Small intestine (tissue), 7 donors: ENCODE results near the gene TPSAB1. TPM values are rescaled to one million over a fixed set of nuclear protein-coding genes. Genes with fewer than 3 reads are reported as not detected.

ENCODE experiments used
- DNase-seq, 2 donors: peaks; one replicate each; pipeline versions ENCODE4 v3.0.0 to v3.0.0-alpha.2; 2013
- FAIRE-seq: peaks from 2 replicates; lab custom pipeline; 2012; peaks lifted over from hg19 to GRCh38; lab: Jason Lieb, UNC
- H3K27ac ChIP-seq, 3 donors: one replicate each; pipeline ENCODE4 v1.5.1; 2013; ENCODE audit warnings: low read length in 2 of 3, mild to moderate bottlenecking in 2 of 3, control low read depth in 1 of 3, inconsistent platforms in 1 of 3, low read depth in 1 of 3, moderate library complexity in 1 of 3
- H3K27me3 ChIP-seq, 3 donors: one replicate each; pipeline ENCODE4 v1.6.1; 2013; ENCODE audit warnings: low read length in 3 of 3, inconsistent platforms in 1 of 3; ENCODE audit not compliant: control insufficient read depth in 3 of 3, insufficient read depth in 3 of 3
- H3K36me3 ChIP-seq, 3 donors: one replicate each; pipeline ENCODE4 v1.6.1; 2013; ENCODE audit warnings: low read length in 3 of 3, inconsistent platforms in 1 of 3, low read depth in 1 of 3, mild to moderate bottlenecking in 1 of 3, moderate library complexity in 1 of 3; ENCODE audit not compliant: control insufficient read depth in 3 of 3, insufficient read depth in 2 of 3
- H3K4me1 ChIP-seq, 3 donors: one replicate each; pipeline ENCODE4 v1.6.1; 2013; ENCODE audit warnings: low read length in 2 of 3, inconsistent platforms in 1 of 3, low read depth in 1 of 3, mild to moderate bottlenecking in 1 of 3, moderate library complexity in 1 of 3; ENCODE audit not compliant: control insufficient read depth in 3 of 3, insufficient read depth in 2 of 3
- H3K4me3 ChIP-seq, 3 donors: one replicate each; pipeline ENCODE4 v1.5.1; 2013; ENCODE audit warnings: low read length in 3 of 3, control low read depth in 1 of 3, inconsistent platforms in 1 of 3, low read depth in 1 of 3, mild to moderate bottlenecking in 1 of 3, moderate library complexity in 1 of 3
- H3K9me3 ChIP-seq, 2 donors: one replicate each; pipeline ENCODE4 v1.6.1; 2013; ENCODE audit warnings: low read depth in 1 of 2, low read length in 1 of 2; ENCODE audit not compliant: control insufficient read depth in 2 of 2, insufficient read depth in 1 of 2
- WGBS, 3 donors: extraction: QIAGEN DNeasy Blood & Tissue Kit; methylation state at CpG; one replicate each; pipeline ENCODE4 v1.1.7; 2013; 5-methylcytosine and 5-hydroxymethylcytosine counted together
- polyA plus RNA-seq, 4 donors: library from polyadenylated mRNA; stranded (reverse) in 3 of 4; unstranded in 1 of 4; fragments of 200-250 nt in 3 of 4; fragments of 120-200 nt in 1 of 4; gene quantifications; one replicate each; pipeline versions ENCODE4 v1.2.1 to v1.2.3, GENCODE V29; 2013
- donor health status: healthy with polysubstance abuse.
- donor health status: control.
- donor health status: control.
- donor health status: Bipolar disorder and iron deficiency.
- donor health status: healthy.

TPSAB1 gene
- polyA plus RNA-seq, 4 donors: 0.10 to 50.5 (median 15.4) TPM

DNA sequence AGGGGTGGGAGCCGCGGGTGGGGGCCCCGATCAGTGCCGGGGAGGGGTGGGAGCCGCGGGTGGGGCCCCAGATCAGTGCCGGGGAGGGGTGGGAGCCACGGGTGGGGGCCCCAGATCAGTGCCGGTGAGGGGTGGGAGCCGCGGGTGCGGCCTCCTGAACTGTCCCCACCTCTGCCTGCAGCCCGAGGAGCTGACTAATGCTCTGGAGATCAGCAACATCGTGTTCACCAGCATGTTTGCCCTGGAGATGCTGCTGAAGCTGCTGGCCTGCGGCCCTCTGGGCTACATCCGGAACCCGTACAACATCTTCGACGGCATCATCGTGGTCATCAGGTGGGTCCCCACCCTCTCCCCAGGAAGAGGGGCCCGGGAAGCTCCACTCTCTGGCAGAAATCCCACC lies 35.6 kb upstream of the TPSAB1 start:
- no peak for FAIRE-seq
- DNase-seq: no peak
- no peaks in the 10 kb centered on the region for H3K9me3 ChIP-seq
- no peak overlapping the region for H3K27ac ChIP-seq
- H3K4me1 ChIP-seq: no peaks in the 10 kb centered on the region
- no peaks in the 10 kb centered on the region for H3K27me3 ChIP-seq
- no peak overlapping the region for H3K4me3 ChIP-seq
- peaks cover 0 to 17% (median 0%) of the 10 kb centered on the region in 3 donors for H3K36me3 ChIP-seq
- 33 to 75% (median 57%) methylated on average over 13 to 17 of the region's 21 CpGs for WGBS, 3 donors

- Histone ChIP-seq H3K27me3 (no peaks in the 10 kb centered on the region), H3K27ac (no peak overlapping the region), H3K4me1 (no peaks in the 10 kb centered on the region), H3K4me3 (no peak overlapping the region), H3K9me3 (no peaks in the 10 kb centered on the region), H3K36me3 (peaks cover 0 to 17% (median 0%) of the 10 kb centered on the region in 3 donors)
- FAIRE-seq (no peak), DNase-seq (no peak)
- 70 to 77% (median 74%) methylated on average over 8 to 9 of the region's 9 CpGs for WGBS, 3 donors
These were observed 34.2 kb upstream of the TPSAB1 start for GRCh38 chr16:1206326-1206725.

GRCh38 chr16:1206786-1207185 lies 33.7 kb upstream of the TPSAB1 start:
- H3K4me3 ChIP-seq: no peak overlapping the region
- FAIRE-seq (no peak), DNase-seq (no peak)
- H3K36me3 ChIP-seq: peaks cover 0 to 15% (median 0%) of the 10 kb centered on the region in 3 donors
- no peaks in the 10 kb centered on the region for H3K27me3 ChIP-seq
- H3K4me1 ChIP-seq: no peaks in the 10 kb centered on the region
- no peaks in the 10 kb centered on the region for H3K9me3 ChIP-seq
- 81 to 91% (median 91%) methylated on average over 11 to 16 of the region's 16 CpGs for WGBS, 3 donors
- no peak overlapping the region for H3K27ac ChIP-seq

DNA sequence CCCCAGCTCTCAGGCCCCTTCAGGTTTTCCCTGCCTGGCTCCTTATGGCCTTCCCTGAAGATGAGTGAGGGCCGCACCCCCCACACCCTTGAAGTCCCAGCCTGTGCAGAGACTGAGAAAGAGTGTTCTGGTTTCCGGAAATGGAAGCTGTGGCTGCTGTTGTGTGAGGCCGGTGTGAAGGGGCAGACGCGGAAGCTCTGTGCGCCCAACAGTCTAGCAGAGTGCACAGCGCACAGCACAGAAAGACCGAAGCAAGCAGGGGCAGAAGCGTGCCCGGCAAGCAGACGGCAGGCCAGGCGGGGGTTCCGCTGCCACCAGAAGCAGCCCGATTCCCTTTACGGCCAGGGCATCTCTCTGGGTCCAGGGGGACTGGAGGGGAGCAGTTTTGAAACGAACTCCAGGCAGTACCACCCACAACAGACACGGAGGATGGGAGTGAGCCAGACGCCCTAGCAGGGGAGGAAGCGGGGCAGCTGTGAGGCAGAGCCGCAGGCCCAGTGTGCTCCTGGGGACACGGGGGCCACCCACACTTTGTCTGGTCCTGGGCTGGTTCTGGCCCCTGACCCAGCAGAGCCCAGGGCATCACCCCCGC lies 32.2 kb upstream of the TPSAB1 start:
- no peaks in the 10 kb centered on the region for H3K4me1 ChIP-seq
- DNase-seq: no peak
- no peaks in the 10 kb centered on the region for H3K27me3 ChIP-seq
- 80 to 90% (median 87%) methylated on average over 18 to 22 of the region's 22 CpGs for WGBS, 3 donors
- H3K9me3 ChIP-seq: no peaks in the 10 kb centered on the region
- no peak overlapping the region for H3K27ac ChIP-seq
- peaks cover 0 to 9% (median 0%) of the 10 kb centered on the region in 3 donors for H3K36me3 ChIP-seq
- no peak overlapping the region for H3K4me3 ChIP-seq
- no peak for FAIRE-seq

GRCh38 chr16:1209081-1209480 lies 31.4 kb upstream of the TPSAB1 start:
- no peaks in the 10 kb centered on the region for H3K9me3 ChIP-seq
- no peaks in the 10 kb centered on the region for H3K4me1 ChIP-seq
- H3K36me3 ChIP-seq: peaks cover 0 to 12% (median 3%) of the 10 kb centered on the region in 3 donors
- WGBS, 3 donors: 93 to 96% (median 95%) methylated on average over 40 to 43 of the region's 43 CpGs
- H3K27me3 ChIP-seq: no peaks in the 10 kb centered on the region
- FAIRE-seq (no peak), DNase-seq (no peak)
- H3K27ac ChIP-seq: no peak overlapping the region
- no peak overlapping the region for H3K4me3 ChIP-seq

- peaks cover 0 to 14% (median 3%) of the 10 kb centered on the region in 3 donors for H3K36me3 ChIP-seq
- H3K9me3 ChIP-seq: no peaks in the 10 kb centered on the region
- H3K27ac ChIP-seq: no peak overlapping the region
- FAIRE-seq (no peak), DNase-seq (no peak)
- WGBS, 3 donors: 87 to 89% (median 88%) methylated on average over 23 of the region's 23 CpGs
- H3K4me3 ChIP-seq: no peak overlapping the region
- no peaks in the 10 kb centered on the region for H3K27me3 ChIP-seq
- H3K4me1 ChIP-seq: no peaks in the 10 kb centered on the region
These were observed 30.0 kb upstream of the TPSAB1 start for GRCh38 chr16:1210461-1210860.

GRCh38 chr16:1211451-1212268 lies 28.8 kb upstream of the TPSAB1 start:
- Histone ChIP-seq H3K27ac (no peak overlapping the region), H3K4me3 (no peak overlapping the region), H3K9me3 (no peaks in the 10 kb centered on the region), H3K4me1 (no peaks in the 10 kb centered on the region), H3K36me3 (peaks cover 0 to 14% (median 3%) of the 10 kb centered on the region in 3 donors), H3K27me3 (no peaks in the 10 kb centered on the region)
- WGBS, 3 donors: 90 to 95% (median 93%) methylated on average over 60 to 65 of the region's 65 CpGs
- DNase-seq (no peak), FAIRE-seq (no peak)

DNA sequence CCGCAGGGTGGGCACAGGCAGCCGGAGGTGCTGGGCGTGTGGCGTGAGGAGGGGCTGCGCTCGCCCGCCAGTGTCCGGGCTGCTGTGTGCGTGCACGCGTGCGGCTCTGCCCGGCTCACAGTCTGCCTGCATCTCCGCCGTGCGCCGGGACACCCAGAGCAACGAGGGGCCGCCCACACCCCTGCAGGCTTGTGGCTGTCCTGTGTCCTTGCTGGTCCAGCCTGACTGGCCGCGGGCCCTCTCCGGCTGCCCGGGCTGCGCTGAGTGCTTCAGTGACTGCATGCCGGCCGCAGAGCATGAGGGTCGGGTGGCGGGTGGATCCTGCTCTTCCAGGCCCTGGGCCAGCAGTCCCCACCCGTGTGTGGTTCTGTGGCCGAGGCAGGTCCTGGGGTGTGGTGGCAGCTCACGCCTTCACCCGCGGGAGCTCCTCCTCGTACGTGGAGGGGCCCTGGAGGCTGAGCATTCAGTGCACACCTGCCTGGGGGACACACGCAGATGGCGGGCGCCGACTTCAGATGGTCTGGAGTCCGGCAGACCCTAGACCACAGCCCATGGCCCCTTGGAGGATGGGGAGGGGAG lies 27.8 kb upstream of the TPSAB1 start:
- no peak overlapping the region for H3K27ac ChIP-seq
- H3K4me1 ChIP-seq: no peaks in the 10 kb centered on the region
- no peak overlapping the region for H3K4me3 ChIP-seq
- H3K27me3 ChIP-seq: no peaks in the 10 kb centered on the region
- 86 to 90% (median 88%) methylated on average over 33 to 40 of the region's 40 CpGs for WGBS, 3 donors
- peaks cover 0 to 11% (median 3%) of the 10 kb centered on the region in 3 donors for H3K36me3 ChIP-seq
- DNase-seq: no peak
- no peak for FAIRE-seq
- no peaks in the 10 kb centered on the region for H3K9me3 ChIP-seq
